MCF 10A (cell line): Measurements from ENCODE around the gene GTPBP3. TPM values are rescaled to one million over a fixed set of nuclear protein-coding genes. Genes with fewer than 3 reads are reported as not detected.

Experiments used
- BruUV-seq: library from RNA; stranded (reverse); fragments of 400-500 nt; replicated peaks from 2 replicates; lab custom pipeline; 2021; lab: Mats Ljungman, UMichigan
- CTCF ChIA-PET: fragments of 300-600 bp; sonication (Branson Sonifier 250); formaldehyde crosslinking; extraction: SDS; loops from one replicate; lab custom pipeline; 2021; ENCODE audit warnings: antibody characterized with exemption, inconsistent platforms; lab: Yijun Ruan, JAX
- POLR2A ChIA-PET: fragments of 300-600, 350-650 bp; sonication (Branson Sonifier 250); formaldehyde crosslinking; extraction: SDS; loops from one replicate; lab custom pipeline; 2020; ENCODE audit warnings: antibody characterized with exemption, inconsistent platforms; lab: Yijun Ruan, JAX
- DNase-seq: peaks from one replicate; pipeline ENCODE4 v3.0.0-alpha.2; 2018; ENCODE audit not compliant: unreplicated experiment
- H3K27ac Mint-ChIP-seq: one replicate; pipeline ENCODE4 v1.8.0; 2022; ENCODE audit warnings: mild to moderate bottlenecking, low read depth, mixed read lengths; ENCODE audit not compliant: unreplicated experiment
- H3K27me3 Mint-ChIP-seq: one replicate; pipeline ENCODE4 v1.8.0; 2022; ENCODE audit warnings: mixed read lengths; ENCODE audit not compliant: insufficient read depth, unreplicated experiment
- H3K36me3 Mint-ChIP-seq: one replicate; pipeline ENCODE4 v1.8.0; 2022; ENCODE audit warnings: mild to moderate bottlenecking, moderate library complexity, mixed read lengths; ENCODE audit not compliant: insufficient read depth, unreplicated experiment
- H3K4me1 Mint-ChIP-seq: one replicate; pipeline ENCODE4 v1.8.0; 2022; ENCODE audit warnings: mixed read lengths; ENCODE audit not compliant: insufficient read depth, unreplicated experiment
- H3K4me3 Mint-ChIP-seq: one replicate; pipeline ENCODE4 v1.8.0; 2022; ENCODE audit warnings: mild to moderate bottlenecking, moderate library complexity, mixed read lengths; ENCODE audit not compliant: unreplicated experiment
- H3K9me3 Mint-ChIP-seq: one replicate; pipeline ENCODE4 v1.8.0; 2022; ENCODE audit warnings: mixed read lengths; ENCODE audit not compliant: unreplicated experiment
- CTCF ChIP-seq: fragments of 200-600 bp; IDR thresholded peaks from one replicate; pipeline ENCODE4 v1.8.0; 2022; ENCODE audit warnings: antibody characterized with exemption, mild to moderate bottlenecking; ENCODE audit not compliant: unreplicated experiment
- intact Hi-C: fragments of 100-400 bp; cut with micrococcal nuclease; formaldehyde crosslinking; loops from 2 replicates; pipeline ENCODE4 v1.14.1; 2022
- total RNA-seq: library from RNA; stranded (reverse); gene quantifications from 2 replicates; pipeline ENCODE4 v1.2.3, GENCODE V29; 2022

GTPBP3 gene
- total RNA-seq, 1 experiment from 2014 or later: 27.9 TPM

- DNase-seq: peak; percentile 77
- Mint-ChIP-seq H3K27me3 (no peaks in the 10 kb centered on the region), H3K36me3 (peaks cover 6% of the 10 kb centered on the region), H3K27ac (peak overlapping the region; percentile 66), H3K4me1 (peaks cover 18% of the 10 kb centered on the region), H3K9me3 (no peaks in the 10 kb centered on the region), H3K4me3 (no peak overlapping the region)
- ChIA-PET POLR2A (interaction anchor here (1.1 to 1.5 kb wide), 2 partner anchors 20 to 114 kb away, joined by 3 read pairs; no protein-coding TSS in a partner anchor), CTCF (interaction anchor here (0.6 to 2.5 kb wide), 5 partner anchors 9 to 281 kb away, joined by 3 to 11 read pairs (median 3); partner anchors contain the start of genes HAUS8 and MYO9B)
- no peak for TF ChIP-seq CTCF
- intact Hi-C loops: no loop called here
- no TSS peak for BruUV-seq
Measured at GRCh38 chr19:17357078-17357666, 19.8 kb downstream of the GTPBP3 start.

DNA sequence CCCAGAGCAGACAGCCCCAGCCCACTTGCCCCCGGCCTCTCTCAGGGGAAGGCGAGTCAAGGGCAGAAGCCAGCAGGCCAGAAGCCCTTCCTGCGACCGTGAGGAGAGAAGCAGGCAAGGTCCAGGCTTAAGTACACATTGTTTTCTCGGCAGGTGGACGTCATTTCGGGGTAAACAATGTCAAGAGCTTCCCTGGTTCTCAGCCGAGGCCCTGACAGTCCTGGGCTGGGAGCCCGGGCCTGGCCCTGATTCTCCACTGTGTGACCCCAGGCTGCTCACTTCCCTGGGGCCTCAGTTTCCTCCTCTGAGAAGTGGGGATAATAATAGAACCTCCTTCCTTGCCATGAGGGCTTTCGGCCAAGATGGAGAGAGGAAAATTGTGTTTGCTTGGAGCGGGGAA is 20.4 kb downstream of the GTPBP3 start:
- POLR2A ChIA-PET: interaction anchor here (0.6 to 1.5 kb wide), 3 partner anchors 107 to 216 kb away, joined by 3 read pairs; no protein-coding TSS in a partner anchor
- H3K36me3 Mint-ChIP-seq: peaks cover 6% of the 10 kb centered on the region
- H3K4me1 Mint-ChIP-seq: peaks cover 18% of the 10 kb centered on the region
- no peak for TF ChIP-seq CTCF
- no peak overlapping the region for H3K4me3 Mint-ChIP-seq
- no TSS peak for BruUV-seq
- peak; percentile 58 for DNase-seq
- intact Hi-C loops: no loop called here
- peak overlapping the region; percentile 66 for H3K27ac Mint-ChIP-seq
- CTCF ChIA-PET: interaction anchor here (0.5 to 2.5 kb wide), 6 partner anchors 12 to 282 kb away, joined by 3 to 11 read pairs (median 3); partner anchors contain the start of genes HAUS8 and MYO9B
- no peaks in the 10 kb centered on the region for H3K9me3 Mint-ChIP-seq
- no peaks in the 10 kb centered on the region for H3K27me3 Mint-ChIP-seq

GRCh38 chr19:17358395-17358794 is 21.0 kb downstream of the GTPBP3 start:
- ChIA-PET CTCF (interaction anchor here (0.5 to 2.5 kb wide), 6 partner anchors 13 to 1490 kb away, joined by 3 to 11 read pairs (median 3); partner anchors contain the start of genes HAUS8 and MYO9B), POLR2A (interaction anchor here (0.6 to 1.5 kb wide), 3 partner anchors 106 to 215 kb away, joined by 3 read pairs; no protein-coding TSS in a partner anchor)
- intact Hi-C loops: no loop called here
- Mint-ChIP-seq H3K4me3 (no peak overlapping the region), H3K27ac (peak overlapping the region; percentile 43), H3K36me3 (peaks cover 6% of the 10 kb centered on the region), H3K27me3 (no peaks in the 10 kb centered on the region), H3K4me1 (peaks cover 18% of the 10 kb centered on the region), H3K9me3 (no peaks in the 10 kb centered on the region)
- peak; percentile 93 for DNase-seq
- no TSS peak for BruUV-seq
- no peak for TF ChIP-seq CTCF
